GM12878 (cell line): ENCODE results near the gene FRK. TPM values are rescaled to one million over a fixed set of nuclear protein-coding genes. Genes with fewer than 3 reads are reported as not detected.

ENCODE experiments used
- BCL11A ChIP-seq: IDR thresholded peaks from 2 replicates; pipeline ENCODE4 v1.6.1; 2011; ENCODE audit warnings: low read depth, low read length
- BHLHE40 ChIP-seq, 2 experiments: fragments of 450-650 bp in 1 of 2; IDR thresholded peaks; 2 replicates each; pipeline ENCODE4 v1.6.1; 2011 to 2017; ENCODE audit warnings: low read depth in 2 of 2, borderline replicate concordance in 1 of 2, improper control_type of control experiment in 1 of 2, low read length in 1 of 2, mild to moderate bottlenecking in 1 of 2
- CBFB ChIP-seq: IDR thresholded peaks from 2 replicates; pipeline ENCODE4 v1.6.1; 2016; ENCODE audit warnings: antibody characterized with exemption, low read depth
- EED ChIP-seq: sonication (generic); IDR thresholded peaks from 2 replicates; pipeline ENCODE4 v1.6.1; 2016; ENCODE audit warnings: antibody characterized with exemption, low read depth
- EP300 ChIP-seq, 2 experiments: fragments of 150-350 bp in 1 of 2; IDR thresholded peaks; 2 replicates each; pipeline ENCODE4 v1.6.1; 2011 to 2012; ENCODE audit warnings: low read depth in 2 of 2, low read length in 2 of 2, borderline replicate concordance in 1 of 2, improper control_type of control experiment in 1 of 2, inconsistent platforms in 1 of 2; ENCODE audit not compliant: control insufficient read depth in 1 of 2
- ETV6 ChIP-seq, 2 experiments: fragments of 450-650 bp in 1 of 2; IDR thresholded peaks in 1 of 2; conservative IDR thresholded peaks in 1 of 2; 2 replicates each; pipeline ENCODE4 v1.6.1; 2014; ENCODE audit warnings: antibody characterized with exemption in 1 of 2, borderline replicate concordance in 1 of 2, low read depth in 1 of 2, mild to moderate bottlenecking in 1 of 2, moderate library complexity in 1 of 2
- EZH2 ChIP-seq: IDR thresholded peaks from 2 replicates; pipeline ENCODE4 v1.6.1; 2012; ENCODE audit warnings: low read depth, mild to moderate bottlenecking, control low read depth, inconsistent platforms, low read length, borderline replicate concordance; ENCODE audit not compliant: control insufficient read depth
- IKZF1 ChIP-seq: fragments of 450-650 bp; conservative IDR thresholded peaks from 2 replicates; pipeline ENCODE4 v1.6.1; 2017; ENCODE audit warnings: antibody characterized with exemption, mild to moderate bottlenecking
- IKZF2 ChIP-seq, 2 experiments: fragments of 450-650 bp; IDR thresholded peaks; 2 replicates each; pipeline ENCODE4 v1.6.1; 2017; ENCODE audit warnings: mild to moderate bottlenecking in 2 of 2, moderate library complexity in 2 of 2
- IRF3 ChIP-seq: fragments of 450-650 bp; IDR thresholded peaks from 2 replicates; pipeline ENCODE4 v1.6.1; 2014; ENCODE audit warnings: mild to moderate bottlenecking
- MLLT1 ChIP-seq: fragments of 450-650 bp; IDR thresholded peaks from 2 replicates; pipeline ENCODE4 v1.6.1; 2016; ENCODE audit warnings: mild to moderate bottlenecking
- PML ChIP-seq: IDR thresholded peaks from 2 replicates; pipeline ENCODE4 v1.6.1; 2012; ENCODE audit warnings: low read length, inconsistent platforms
- POLR2A ChIP-seq: IDR thresholded peaks from 2 replicates; pipeline ENCODE4 v1.6.1; 2011; ENCODE audit warnings: low read depth, mild to moderate bottlenecking, low read length
- RB1 ChIP-seq: fragments of 450-650 bp; formaldehyde crosslinking; IDR thresholded peaks from 2 replicates; pipeline ENCODE4 v1.6.1; 2017; ENCODE audit warnings: mild to moderate bottlenecking, borderline replicate concordance
- SIN3A ChIP-seq: IDR thresholded peaks from 2 replicates; pipeline ENCODE4 v1.6.1; 2012; ENCODE audit warnings: low read depth, low read length, improper control_type of control experiment
- SMC3 ChIP-seq: IDR thresholded peaks from 2 replicates; pipeline ENCODE4 v1.6.1; 2011; ENCODE audit warnings: low read length, improper control_type of control experiment, borderline replicate concordance
- ZSCAN29 ChIP-seq: fragments of 450-650 bp; IDR thresholded peaks from 2 replicates; pipeline ENCODE4 v1.6.1; 2017; ENCODE audit warnings: mild to moderate bottlenecking, moderate library complexity
- polyA plus RNA-seq, 11 experiments: library from polyadenylated mRNA; depleted of rRNA in 4 of 11; unstranded in 6 of 11; stranded (reverse) in 5 of 11; fragments of >200 nt; fragmentation: Nextera tagmentation in 4 of 11; fragmentation: Illumina TruSeq in 1 of 11; extraction: Ambion mirVana in 4 of 11; extraction: Trizol in 1 of 11; gene quantifications; 1 replicate in 1 of 11; 2 replicates in 10 of 11; pipeline versions ENCODE4 v1.2.1 to v1.2.3, GENCODE V29; 2011 to 2016; ENCODE audit warnings: inconsistent platforms in 2 of 11, missing spikeins in 2 of 11, low read depth in 1 of 11
- total RNA-seq, 4 experiments: library from RNA; depleted of rRNA in 3 of 4; stranded (reverse); fragments of >200 nt in 3 of 4; fragmentation: Illumina TruSeq in 1 of 4; extraction: Trizol in 1 of 4; gene quantifications; 2 replicates each; pipeline versions ENCODE4 v1.2.1 to v1.2.3, GENCODE V29; 2013 to 2021
- TF ChIP-seq, protein P1 (sequence below): IDR thresholded peaks from 2 replicates; pipeline ENCODE4 v1.6.1; 2012; ENCODE audit warnings: low read length, inconsistent platforms
- TF ChIP-seq, protein P2 (sequence below): IDR thresholded peaks from 2 replicates; pipeline ENCODE4 v1.6.1; 2011; ENCODE audit warnings: borderline replicate concordance, low read depth, mild to moderate bottlenecking, moderate library complexity, low read length; ENCODE audit not compliant: insufficient read depth, poor library complexity, severe bottlenecking
- TF ChIP-seq, protein P3 (sequence below): fragments of 450-650 bp; formaldehyde crosslinking; IDR thresholded peaks from 2 replicates; pipeline ENCODE4 v1.4.0; 2020; ENCODE audit warnings: mild to moderate bottlenecking, moderate library complexity

FRK gene
- total and polyA plus RNA-seq, 10 of the 15 experiments (the other 5 are each of a cell fraction or from before 2014, with no cell fraction given), result 0.29 to 2.4 (median 1.2) TPM

- TF ChIP-seq, protein P1, sequence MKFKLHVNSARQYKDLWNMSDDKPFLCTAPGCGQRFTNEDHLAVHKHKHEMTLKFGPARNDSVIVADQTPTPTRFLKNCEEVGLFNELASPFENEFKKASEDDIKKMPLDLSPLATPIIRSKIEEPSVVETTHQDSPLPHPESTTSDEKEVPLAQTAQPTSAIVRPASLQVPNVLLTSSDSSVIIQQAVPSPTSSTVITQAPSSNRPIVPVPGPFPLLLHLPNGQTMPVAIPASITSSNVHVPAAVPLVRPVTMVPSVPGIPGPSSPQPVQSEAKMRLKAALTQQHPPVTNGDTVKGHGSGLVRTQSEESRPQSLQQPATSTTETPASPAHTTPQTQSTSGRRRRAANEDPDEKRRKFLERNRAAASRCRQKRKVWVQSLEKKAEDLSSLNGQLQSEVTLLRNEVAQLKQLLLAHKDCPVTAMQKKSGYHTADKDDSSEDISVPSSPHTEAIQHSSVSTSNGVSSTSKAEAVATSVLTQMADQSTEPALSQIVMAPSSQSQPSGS, result peak; percentile 69
- TF ChIP-seq, protein P2, sequence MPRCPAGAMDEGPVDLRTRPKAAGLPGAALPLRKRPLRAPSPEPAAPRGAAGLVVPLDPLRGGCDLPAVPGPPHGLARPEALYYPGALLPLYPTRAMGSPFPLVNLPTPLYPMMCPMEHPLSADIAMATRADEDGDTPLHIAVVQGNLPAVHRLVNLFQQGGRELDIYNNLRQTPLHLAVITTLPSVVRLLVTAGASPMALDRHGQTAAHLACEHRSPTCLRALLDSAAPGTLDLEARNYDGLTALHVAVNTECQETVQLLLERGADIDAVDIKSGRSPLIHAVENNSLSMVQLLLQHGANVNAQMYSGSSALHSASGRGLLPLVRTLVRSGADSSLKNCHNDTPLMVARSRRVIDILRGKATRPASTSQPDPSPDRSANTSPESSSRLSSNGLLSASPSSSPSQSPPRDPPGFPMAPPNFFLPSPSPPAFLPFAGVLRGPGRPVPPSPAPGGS, result peak; percentile 58
- TF ChIP-seq EP300 (IDR thresholded peaks at IDR 0.05; ENCODE audit: borderline replicate concordance in 1 of 2, control insufficient read depth in 1 of 2, low read depth in 2 of 2, low read length in 2 of 2) (peak; percentile 45 to 80; a peak in 1 of 4 replicates), ETV6 (conservative IDR thresholded peaks at IDR 0.05 in 1 of 2, IDR thresholded peaks at IDR 0.05 in 1 of 2; ENCODE audit: borderline replicate concordance in 1 of 2, low read depth in 1 of 2) (peak in 1 of 2 experiments; percentile 58; a peak in 1 of 4 replicates), IRF3 (no peak), POLR2A (0 out of 2 replicates have a peak, but pooled peaks have one; percentile 18), IKZF1 (peak; percentile 68), BCL11A (peak; percentile 56; the same call in 1 of the 2 replicates), EZH2 (no peak), PML (0 out of 2 replicates have a peak, but pooled peaks have one; percentile 43), BHLHE40 (IDR thresholded peaks at IDR 0.05; ENCODE audit: borderline replicate concordance in 1 of 2, low read depth in 2 of 2, low read length in 1 of 2) (peak in 1 of 2 experiments; percentile 36; a peak in 2 of 4 replicates), MLLT1 (peak; percentile 42; the same call in 1 of the 2 replicates), EED (peak; percentile 64; the same call in 1 of the 2 replicates), RB1 (no peak), CBFB (peak; percentile 69; the same call in 1 of the 2 replicates), SIN3A (no peak), ZSCAN29 (no peak), IKZF2 (IDR thresholded peaks at IDR 0.05) (peak; percentile 69 to 72), SMC3 (no peak)
- TF ChIP-seq, protein P3, sequence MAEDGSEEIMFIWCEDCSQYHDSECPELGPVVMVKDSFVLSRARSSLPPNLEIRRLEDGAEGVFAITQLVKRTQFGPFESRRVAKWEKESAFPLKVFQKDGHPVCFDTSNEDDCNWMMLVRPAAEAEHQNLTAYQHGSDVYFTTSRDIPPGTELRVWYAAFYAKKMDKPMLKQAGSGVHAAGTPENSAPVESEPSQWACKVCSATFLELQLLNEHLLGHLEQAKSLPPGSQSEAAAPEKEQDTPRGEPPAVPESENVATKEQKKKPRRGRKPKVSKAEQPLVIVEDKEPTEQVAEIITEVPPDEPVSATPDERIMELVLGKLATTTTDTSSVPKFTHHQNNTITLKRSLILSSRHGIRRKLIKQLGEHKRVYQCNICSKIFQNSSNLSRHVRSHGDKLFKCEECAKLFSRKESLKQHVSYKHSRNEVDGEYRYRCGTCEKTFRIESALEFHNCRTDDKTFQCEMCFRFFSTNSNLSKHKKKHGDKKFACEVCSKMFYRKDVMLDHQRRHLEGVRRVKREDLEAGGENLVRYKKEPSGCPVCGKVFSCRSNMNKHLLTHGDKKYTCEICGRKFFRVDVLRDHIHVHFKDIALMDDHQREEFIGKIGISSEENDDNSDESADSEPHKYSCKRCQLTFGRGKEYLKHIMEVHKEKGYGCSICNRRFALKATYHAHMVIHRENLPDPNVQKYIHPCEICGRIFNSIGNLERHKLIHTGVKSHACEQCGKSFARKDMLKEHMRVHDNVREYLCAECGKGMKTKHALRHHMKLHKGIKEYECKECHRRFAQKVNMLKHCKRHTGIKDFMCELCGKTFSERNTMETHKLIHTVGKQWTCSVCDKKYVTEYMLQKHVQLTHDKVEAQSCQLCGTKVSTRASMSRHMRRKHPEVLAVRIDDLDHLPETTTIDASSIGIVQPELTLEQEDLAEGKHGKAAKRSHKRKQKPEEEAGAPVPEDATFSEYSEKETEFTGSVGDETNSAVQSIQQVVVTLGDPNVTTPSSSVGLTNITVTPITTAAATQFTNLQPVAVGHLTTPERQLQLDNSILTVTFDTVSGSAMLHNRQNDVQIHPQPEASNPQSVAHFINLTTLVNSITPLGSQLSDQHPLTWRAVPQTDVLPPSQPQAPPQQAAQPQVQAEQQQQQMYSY (CRISPR knock-in tag), result no peak
Observed at GRCh38 chr6:116087437-116088027, 26.8 kb upstream of the FRK start (continued).
